Panc1 (cell line): ENCODE data around the gene SLC22A17.

Experiments used
- POLR2AphosphoS5 ChIP-seq: IDR thresholded peaks from 2 replicates; pipeline ENCODE4 v1.6.1; 2012; ENCODE audit warnings: mild to moderate bottlenecking, low read depth, low read length, moderate library complexity
- REST ChIP-seq, 2 experiments: IDR thresholded peaks; 2 replicates each; pipeline ENCODE4 v1.6.1; 2011 to 2012; ENCODE audit warnings: low read depth in 2 of 2, control low read depth in 1 of 2, low read length in 1 of 2, mild to moderate bottlenecking in 1 of 2, moderate library complexity in 1 of 2; ENCODE audit not compliant: insufficient read depth in 1 of 2
- SIN3A ChIP-seq: IDR thresholded peaks from 2 replicates; pipeline ENCODE4 v1.6.1; 2012; ENCODE audit warnings: low read depth, mild to moderate bottlenecking, low read length, moderate library complexity, borderline replicate concordance; ENCODE audit not compliant: insufficient read depth
- TF ChIP-seq, protein P1 (sequence below): fragments of 450-650 bp; IDR thresholded peaks from 2 replicates; pipeline ENCODE4 v1.5.1; 2017; ENCODE audit warnings: mild to moderate bottlenecking

DNA sequence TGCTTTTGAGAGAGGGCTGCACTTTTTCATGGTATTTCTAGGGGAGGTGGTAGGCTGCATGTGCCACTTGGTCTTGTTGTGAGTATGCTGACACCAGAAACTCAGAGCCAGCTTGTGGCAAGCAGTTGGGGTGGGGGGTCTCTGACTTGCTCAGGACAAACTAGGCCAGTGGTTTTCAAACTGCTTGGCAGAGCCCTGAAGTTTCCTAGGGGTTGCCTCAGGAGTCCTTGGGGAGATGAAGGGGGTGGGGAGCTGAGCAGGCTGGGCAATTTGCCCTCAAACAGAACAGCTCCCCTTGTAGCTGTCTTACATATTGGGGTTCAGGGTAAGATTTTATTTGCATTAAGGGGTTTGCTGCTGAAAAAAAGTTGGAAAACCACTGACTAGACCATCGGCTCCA lies 42.1 kb downstream of the SLC22A17 start:
- TF ChIP-seq, protein P1, sequence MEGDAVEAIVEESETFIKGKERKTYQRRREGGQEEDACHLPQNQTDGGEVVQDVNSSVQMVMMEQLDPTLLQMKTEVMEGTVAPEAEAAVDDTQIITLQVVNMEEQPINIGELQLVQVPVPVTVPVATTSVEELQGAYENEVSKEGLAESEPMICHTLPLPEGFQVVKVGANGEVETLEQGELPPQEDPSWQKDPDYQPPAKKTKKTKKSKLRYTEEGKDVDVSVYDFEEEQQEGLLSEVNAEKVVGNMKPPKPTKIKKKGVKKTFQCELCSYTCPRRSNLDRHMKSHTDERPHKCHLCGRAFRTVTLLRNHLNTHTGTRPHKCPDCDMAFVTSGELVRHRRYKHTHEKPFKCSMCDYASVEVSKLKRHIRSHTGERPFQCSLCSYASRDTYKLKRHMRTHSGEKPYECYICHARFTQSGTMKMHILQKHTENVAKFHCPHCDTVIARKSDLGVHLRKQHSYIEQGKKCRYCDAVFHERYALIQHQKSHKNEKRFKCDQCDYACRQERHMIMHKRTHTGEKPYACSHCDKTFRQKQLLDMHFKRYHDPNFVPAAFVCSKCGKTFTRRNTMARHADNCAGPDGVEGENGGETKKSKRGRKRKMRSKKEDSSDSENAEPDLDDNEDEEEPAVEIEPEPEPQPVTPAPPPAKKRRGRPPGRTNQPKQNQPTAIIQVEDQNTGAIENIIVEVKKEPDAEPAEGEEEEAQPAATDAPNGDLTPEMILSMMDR, result no peak
- TF ChIP-seq POLR2AphosphoS5 (no peak), REST (IDR thresholded peaks at IDR 0.05; ENCODE audit: insufficient read depth in 1 of 2, low read depth in 2 of 2, low read length in 1 of 2) (no peak), SIN3A (no peak)
